Tibial nerve (tissue), 4 donors: ENCODE results near the gene SERPINH1.

Experiments used
- CTCF ChIP-seq, 5 experiments: fragments of 200-600 bp in 3 of 5; fragments of 450-650 bp in 2 of 5; sonication (generic) in 3 of 5; IDR thresholded peaks; one replicate each; pipeline ENCODE4 v1.5.1; 2016 to 2019; ENCODE audit warnings: antibody characterized with exemption in 5 of 5, mild to moderate bottlenecking in 3 of 5, moderate library complexity in 2 of 5
- EP300 ChIP-seq, 2 donors: sonication (generic); formaldehyde crosslinking; IDR thresholded peaks; one replicate each; pipeline ENCODE4 v1.6.1; 2017; ENCODE audit warnings: antibody characterized with exemption in 2 of 2, mild to moderate bottlenecking in 1 of 2
- POLR2A ChIP-seq, 2 donors: fragments of 450-650 bp; IDR thresholded peaks; one replicate each; pipeline ENCODE4 v1.6.1; 2017; ENCODE audit warnings: antibody characterized with exemption in 2 of 2, mild to moderate bottlenecking in 2 of 2, moderate library complexity in 2 of 2

- no peak for TF ChIP-seq CTCF (IDR thresholded peaks at IDR 0.05)
- TF ChIP-seq POLR2A (IDR thresholded peaks at IDR 0.05), result no peak
- TF ChIP-seq EP300 (IDR thresholded peaks at IDR 0.05), result no peak
Observed at GRCh38 chr11:75596914-75597313, 34.9 kb downstream of the SERPINH1 start.
